ENCODE results near the gene AUH. TPM values are rescaled to one million over a fixed set of nuclear protein-coding genes. Genes with fewer than 3 reads are reported as not detected.

The AUH gene
- total RNA-seq, 1 donor from 2014 or later, result 24.9 TPM

GRCh38 chr9:91222457-91222856, 139.3 kb downstream of the AUH start:
- Mint-ChIP-seq H3K4me3 (ENCODE audit: low read depth) (no peak overlapping the region), H3K4me1 (ENCODE audit: low read depth) (no peaks in the 10 kb centered on the region), H3K36me3 (ENCODE audit: insufficient read depth) (peaks cover 5% of the 10 kb centered on the region), H3K27ac (no peak overlapping the region), H3K27me3 (no peaks in the 10 kb centered on the region), H3K9me3 (ENCODE audit: low read depth) (no peaks in the 10 kb centered on the region)
- TF ChIP-seq, protein P1, sequence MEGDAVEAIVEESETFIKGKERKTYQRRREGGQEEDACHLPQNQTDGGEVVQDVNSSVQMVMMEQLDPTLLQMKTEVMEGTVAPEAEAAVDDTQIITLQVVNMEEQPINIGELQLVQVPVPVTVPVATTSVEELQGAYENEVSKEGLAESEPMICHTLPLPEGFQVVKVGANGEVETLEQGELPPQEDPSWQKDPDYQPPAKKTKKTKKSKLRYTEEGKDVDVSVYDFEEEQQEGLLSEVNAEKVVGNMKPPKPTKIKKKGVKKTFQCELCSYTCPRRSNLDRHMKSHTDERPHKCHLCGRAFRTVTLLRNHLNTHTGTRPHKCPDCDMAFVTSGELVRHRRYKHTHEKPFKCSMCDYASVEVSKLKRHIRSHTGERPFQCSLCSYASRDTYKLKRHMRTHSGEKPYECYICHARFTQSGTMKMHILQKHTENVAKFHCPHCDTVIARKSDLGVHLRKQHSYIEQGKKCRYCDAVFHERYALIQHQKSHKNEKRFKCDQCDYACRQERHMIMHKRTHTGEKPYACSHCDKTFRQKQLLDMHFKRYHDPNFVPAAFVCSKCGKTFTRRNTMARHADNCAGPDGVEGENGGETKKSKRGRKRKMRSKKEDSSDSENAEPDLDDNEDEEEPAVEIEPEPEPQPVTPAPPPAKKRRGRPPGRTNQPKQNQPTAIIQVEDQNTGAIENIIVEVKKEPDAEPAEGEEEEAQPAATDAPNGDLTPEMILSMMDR (IDR thresholded peaks at IDR 0.05; ENCODE audit: unreplicated experiment), result no peak
- no peak for DNase-seq (ENCODE audit: low spot score, unreplicated experiment)

GRCh38 chr9:91221332-91221731, 140.4 kb downstream of the AUH start:
- H3K27ac Mint-ChIP-seq, result no peak overlapping the region

DNA sequence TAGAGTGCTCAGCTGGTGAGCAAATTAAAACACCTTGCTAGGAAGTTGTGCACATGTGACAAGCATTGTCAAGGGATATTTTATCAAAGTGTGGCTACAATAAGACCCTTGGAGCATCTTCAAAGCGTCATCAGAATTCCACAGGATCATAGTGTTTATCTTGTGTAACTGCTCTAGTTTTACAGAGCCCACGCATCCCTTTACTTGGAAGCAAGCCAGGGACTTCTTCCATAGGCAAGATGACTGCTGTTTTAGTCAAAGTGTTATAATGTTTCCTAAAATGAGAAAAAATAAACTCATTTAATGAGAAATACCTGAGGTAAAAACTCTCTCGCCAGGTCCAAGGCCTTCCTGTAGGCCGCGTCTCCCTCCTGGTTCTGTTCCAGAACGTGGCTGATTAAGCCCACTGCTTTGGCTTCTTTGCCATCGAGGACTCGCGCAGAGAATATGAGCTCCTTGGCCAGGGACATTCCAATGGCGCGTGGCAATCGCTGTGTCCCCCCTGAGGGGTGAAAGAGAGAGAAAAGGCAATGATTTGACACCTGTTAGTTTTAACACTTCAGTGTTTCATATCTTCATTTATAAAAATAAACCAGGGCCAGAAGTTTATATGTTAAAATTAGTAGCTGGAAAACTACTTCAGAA, 141.1 kb downstream of the AUH start:
- no peak for DNase-seq (ENCODE audit: low spot score, unreplicated experiment)
- H3K36me3 Mint-ChIP-seq (ENCODE audit: insufficient read depth), result peaks cover 5% of the 10 kb centered on the region
- TF ChIP-seq, protein P1 (IDR thresholded peaks at IDR 0.05; ENCODE audit: unreplicated experiment), result no peak
- no peak overlapping the region for H3K27ac Mint-ChIP-seq
- H3K4me3 Mint-ChIP-seq (ENCODE audit: low read depth), result no peak overlapping the region
- H3K27me3 Mint-ChIP-seq, result no peaks in the 10 kb centered on the region
- no peaks in the 10 kb centered on the region for H3K9me3 Mint-ChIP-seq (ENCODE audit: low read depth)
- no peaks in the 10 kb centered on the region for H3K4me1 Mint-ChIP-seq (ENCODE audit: low read depth)

More at GRCh38 chr9:91221332-91221731, 140.4 kb downstream of the AUH start:
- no peaks in the 10 kb centered on the region for H3K27me3 Mint-ChIP-seq
- no peaks in the 10 kb centered on the region for H3K4me1 Mint-ChIP-seq (ENCODE audit: low read depth)
- H3K36me3 Mint-ChIP-seq (ENCODE audit: insufficient read depth), result peaks cover 5% of the 10 kb centered on the region
- H3K9me3 Mint-ChIP-seq (ENCODE audit: low read depth), result no peaks in the 10 kb centered on the region
- TF ChIP-seq, protein P1 (IDR thresholded peaks at IDR 0.05; ENCODE audit: unreplicated experiment), result no peak
- no peak for DNase-seq (ENCODE audit: low spot score, unreplicated experiment)
- H3K4me3 Mint-ChIP-seq (ENCODE audit: low read depth), result no peak overlapping the region

GRCh38 chr9:91220021-91220420, 141.7 kb downstream of the AUH start:
- H3K9me3 Mint-ChIP-seq (ENCODE audit: low read depth), result no peaks in the 10 kb centered on the region
- H3K27ac Mint-ChIP-seq, result no peak overlapping the region
- H3K4me1 Mint-ChIP-seq (ENCODE audit: low read depth), result no peaks in the 10 kb centered on the region
- peaks cover 5% of the 10 kb centered on the region for H3K36me3 Mint-ChIP-seq (ENCODE audit: insufficient read depth)
- no peak for DNase-seq (ENCODE audit: low spot score, unreplicated experiment)
- no peaks in the 10 kb centered on the region for H3K27me3 Mint-ChIP-seq
- TF ChIP-seq, protein P1 (IDR thresholded peaks at IDR 0.05; ENCODE audit: unreplicated experiment), result no peak
- no peak overlapping the region for H3K4me3 Mint-ChIP-seq (ENCODE audit: low read depth)

- no peaks in the 10 kb centered on the region for H3K27me3 Mint-ChIP-seq
- TF ChIP-seq, protein P1 (IDR thresholded peaks at IDR 0.05; ENCODE audit: unreplicated experiment), result no peak
- DNase-seq (ENCODE audit: low spot score, unreplicated experiment), result no peak
- H3K4me3 Mint-ChIP-seq (ENCODE audit: low read depth), result no peak overlapping the region
- no peaks in the 10 kb centered on the region for H3K9me3 Mint-ChIP-seq (ENCODE audit: low read depth)
- H3K36me3 Mint-ChIP-seq (ENCODE audit: insufficient read depth), result peaks cover 5% of the 10 kb centered on the region
- no peaks in the 10 kb centered on the region for H3K4me1 Mint-ChIP-seq (ENCODE audit: low read depth)
- no peak overlapping the region for H3K27ac Mint-ChIP-seq
These were observed 142.2 kb downstream of the AUH start for GRCh38 chr9:91219557-91219956.

Measured in progenitor cell of endocrine pancreas (in vitro differentiated cells).